ENCODE measurements around the gene FOXN3. TPM values are rescaled to one million over a fixed set of nuclear protein-coding genes. Genes with fewer than 3 reads are reported as not detected.

Gene FOXN3
- total RNA-seq, 6 experiments from 2014 or later = 41.5 to 74.2 (median 55.8) TPM

DNA sequence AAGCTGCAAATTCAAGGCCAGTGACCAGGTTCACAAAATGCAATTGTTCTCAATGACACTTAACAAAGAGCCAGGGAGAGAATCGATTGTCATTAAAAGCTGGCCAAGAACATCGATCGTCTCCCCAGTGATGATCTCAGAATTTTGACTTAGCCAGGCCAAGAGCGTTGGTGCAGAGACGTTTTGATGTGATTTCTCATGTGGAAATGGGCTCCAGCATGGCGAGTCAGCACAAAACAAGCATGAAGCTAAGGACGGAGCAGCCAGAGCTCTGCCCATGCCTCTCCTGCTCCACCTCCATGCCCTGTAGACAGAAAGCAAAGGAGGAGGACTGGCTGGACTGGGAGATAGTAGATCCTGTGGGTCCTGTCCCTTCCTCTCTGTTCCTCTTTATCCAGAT, 270.8 kb downstream of the FOXN3 start:
- no peak for DNase-seq
- H3K4me3 ChIP-seq = no peak overlapping the region
- TF ChIP-seq, protein P1, sequence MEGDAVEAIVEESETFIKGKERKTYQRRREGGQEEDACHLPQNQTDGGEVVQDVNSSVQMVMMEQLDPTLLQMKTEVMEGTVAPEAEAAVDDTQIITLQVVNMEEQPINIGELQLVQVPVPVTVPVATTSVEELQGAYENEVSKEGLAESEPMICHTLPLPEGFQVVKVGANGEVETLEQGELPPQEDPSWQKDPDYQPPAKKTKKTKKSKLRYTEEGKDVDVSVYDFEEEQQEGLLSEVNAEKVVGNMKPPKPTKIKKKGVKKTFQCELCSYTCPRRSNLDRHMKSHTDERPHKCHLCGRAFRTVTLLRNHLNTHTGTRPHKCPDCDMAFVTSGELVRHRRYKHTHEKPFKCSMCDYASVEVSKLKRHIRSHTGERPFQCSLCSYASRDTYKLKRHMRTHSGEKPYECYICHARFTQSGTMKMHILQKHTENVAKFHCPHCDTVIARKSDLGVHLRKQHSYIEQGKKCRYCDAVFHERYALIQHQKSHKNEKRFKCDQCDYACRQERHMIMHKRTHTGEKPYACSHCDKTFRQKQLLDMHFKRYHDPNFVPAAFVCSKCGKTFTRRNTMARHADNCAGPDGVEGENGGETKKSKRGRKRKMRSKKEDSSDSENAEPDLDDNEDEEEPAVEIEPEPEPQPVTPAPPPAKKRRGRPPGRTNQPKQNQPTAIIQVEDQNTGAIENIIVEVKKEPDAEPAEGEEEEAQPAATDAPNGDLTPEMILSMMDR (IDR thresholded peaks at IDR 0.05) = no peak
- no peak for TF ChIP-seq POLR2A (IDR thresholded peaks at IDR 0.05)
- no peaks in the 10 kb centered on the region for H3K27me3 ChIP-seq
- intact Hi-C loops (cut with DNase I) = no loop called here
- ATAC-seq = no peak
- no peaks in the 10 kb centered on the region for H3K36me3 ChIP-seq
- no peaks in the 10 kb centered on the region for H3K4me1 ChIP-seq
- no peak overlapping the region for H3K27ac ChIP-seq
- WGBS (ENCODE audit: insufficient coverage, low coverage, low lambda C conversion rate, missing lambda C conversion rate) = 88% methylated on average over 6 of the region's 7 CpGs
- no peaks in the 10 kb centered on the region for H3K9me3 ChIP-seq

DNA sequence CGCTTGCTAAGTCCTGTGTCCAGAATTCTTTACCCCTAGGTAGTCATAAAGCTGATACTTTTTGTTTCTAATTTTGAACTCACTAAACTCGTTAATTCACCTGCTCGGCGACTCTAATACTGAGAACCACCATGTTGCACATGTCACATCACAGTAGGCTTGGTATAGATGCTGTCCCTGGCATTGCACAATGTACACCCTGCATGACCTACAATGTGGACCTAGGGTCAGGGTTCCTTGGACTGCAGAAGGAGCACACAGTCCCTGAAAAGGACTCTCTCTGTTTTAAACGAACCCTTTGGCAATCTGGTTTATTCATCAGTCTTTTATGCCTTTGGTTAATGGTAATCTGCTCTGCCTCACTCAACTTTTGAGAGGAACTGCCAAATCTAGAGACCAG, 272.4 kb downstream of the FOXN3 start:
- intact Hi-C loops (cut with DNase I) = no loop called here
- TF ChIP-seq, protein P1 (IDR thresholded peaks at IDR 0.05) = no peak
- TF ChIP-seq POLR2A (IDR thresholded peaks at IDR 0.05) = no peak

DNA sequence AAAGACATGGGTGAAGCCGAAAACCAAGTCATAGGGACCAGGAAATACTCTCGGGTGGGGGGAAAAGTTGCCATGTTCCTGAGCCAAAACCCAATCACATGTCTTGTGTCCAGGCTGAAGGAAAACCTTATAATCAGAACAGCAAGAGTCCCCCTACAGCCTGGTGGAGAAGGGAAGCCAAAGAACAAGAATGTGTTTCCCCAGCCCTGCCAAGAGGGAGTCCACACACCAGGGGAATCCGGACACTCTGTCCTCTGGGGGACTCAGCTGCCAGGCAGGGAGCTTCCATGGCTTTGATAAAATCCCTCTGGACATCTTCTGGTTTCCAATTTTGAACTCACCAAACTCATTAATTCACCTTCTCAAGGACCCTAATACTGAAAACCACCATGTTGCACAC, 273.0 kb downstream of the FOXN3 start:
- H3K27me3 ChIP-seq = no peaks in the 10 kb centered on the region
- H3K27ac ChIP-seq = no peak overlapping the region
- intact Hi-C loops (cut with DNase I) = no loop called here
- 94% methylated on average over 2 of the region's 3 CpGs for WGBS (ENCODE audit: insufficient coverage, low coverage, low lambda C conversion rate, missing lambda C conversion rate)
- H3K4me3 ChIP-seq = no peak overlapping the region
- ATAC-seq (no peak), DNase-seq (no peak)
- no peaks in the 10 kb centered on the region for H3K9me3 ChIP-seq
- H3K36me3 ChIP-seq = no peaks in the 10 kb centered on the region
- no peaks in the 10 kb centered on the region for H3K4me1 ChIP-seq
- TF ChIP-seq, protein P1 (IDR thresholded peaks at IDR 0.05) = no peak
- TF ChIP-seq POLR2A (IDR thresholded peaks at IDR 0.05) = no peak

More for the DNA sequence above, 272.4 kb downstream of the FOXN3 start:
- no peaks in the 10 kb centered on the region for H3K4me1 ChIP-seq
- H3K9me3 ChIP-seq = no peaks in the 10 kb centered on the region
- H3K27ac ChIP-seq = no peak overlapping the region
- ATAC-seq = peak in 1 of 4 donors; percentile 36
- no peaks in the 10 kb centered on the region for H3K27me3 ChIP-seq
- no peak for DNase-seq
- no peaks in the 10 kb centered on the region for H3K36me3 ChIP-seq
- H3K4me3 ChIP-seq = no peak overlapping the region
- 46% methylated on average over 5 of the region's 5 CpGs for WGBS (ENCODE audit: insufficient coverage, low coverage, low lambda C conversion rate, missing lambda C conversion rate)

DNA sequence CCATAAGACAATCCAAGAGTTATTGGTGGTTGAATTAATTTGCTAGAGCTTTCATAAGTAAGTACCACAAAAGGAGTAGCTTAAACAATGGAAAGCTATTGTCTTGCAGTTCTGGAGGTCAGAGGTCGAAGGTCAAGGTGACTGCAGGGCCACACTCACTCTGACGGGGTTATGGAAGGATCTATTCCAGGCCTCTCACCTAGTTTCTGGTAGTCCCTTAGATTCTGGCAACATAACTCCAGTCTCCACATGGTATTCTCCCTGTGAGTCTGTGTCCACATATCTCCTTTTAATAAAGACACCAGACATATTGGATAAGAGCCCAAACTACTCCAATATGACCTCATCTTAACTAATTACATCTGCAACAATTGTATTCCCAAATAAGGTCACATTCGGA, 273.4 kb downstream of the FOXN3 start:
- no peaks in the 10 kb centered on the region for H3K27me3 ChIP-seq
- 58% methylated on average over 3 of the region's 3 CpGs for WGBS (ENCODE audit: insufficient coverage, low coverage, low lambda C conversion rate, missing lambda C conversion rate)
- H3K4me1 ChIP-seq = no peaks in the 10 kb centered on the region
- no peaks in the 10 kb centered on the region for H3K36me3 ChIP-seq
- TF ChIP-seq POLR2A (IDR thresholded peaks at IDR 0.05) = no peak
- no peak overlapping the region for H3K4me3 ChIP-seq
- ATAC-seq = no peak
- no peak overlapping the region for H3K27ac ChIP-seq
- DNase-seq = no peak
- H3K9me3 ChIP-seq = no peaks in the 10 kb centered on the region
- intact Hi-C loops (cut with DNase I) = no loop called here

DNA sequence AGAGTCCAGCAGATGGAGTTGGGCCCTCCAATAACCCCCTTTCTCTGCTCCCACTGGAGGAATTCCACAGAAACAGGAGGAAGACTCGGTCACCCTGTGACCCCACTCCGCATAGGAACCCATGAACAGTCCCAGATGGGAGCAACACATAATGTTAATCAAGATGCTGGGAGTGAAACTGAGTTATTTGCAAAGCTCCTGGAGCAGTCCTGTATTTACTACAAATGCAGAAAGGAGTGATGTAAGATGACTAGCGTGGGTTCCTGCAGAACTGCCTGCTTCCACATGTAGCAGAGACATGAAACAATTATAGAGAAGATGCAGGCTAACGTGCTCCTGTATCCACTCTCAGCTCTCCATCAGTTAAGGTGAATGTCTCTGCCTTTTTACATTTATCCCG, 274.7 kb downstream of the FOXN3 start:
- H3K36me3 ChIP-seq = no peaks in the 10 kb centered on the region
- H3K9me3 ChIP-seq = no peaks in the 10 kb centered on the region
- no peak overlapping the region for H3K4me3 ChIP-seq
- no peak for DNase-seq
- intact Hi-C loops (cut with DNase I) = no loop called here
- no peaks in the 10 kb centered on the region for H3K4me1 ChIP-seq
- H3K27ac ChIP-seq = no peak overlapping the region
- H3K27me3 ChIP-seq = no peaks in the 10 kb centered on the region
- TF ChIP-seq, protein P1 (IDR thresholded peaks at IDR 0.05) = no peak
- no peak for TF ChIP-seq POLR2A (IDR thresholded peaks at IDR 0.05)
- no peak for ATAC-seq
- 85% methylated on average over 5 of the region's 5 CpGs for WGBS (ENCODE audit: insufficient coverage, low coverage, low lambda C conversion rate, missing lambda C conversion rate)
